Osteoblast (primary cell): Measurements from ENCODE around the gene EFCAB6. TPM values are rescaled to one million over a fixed set of nuclear protein-coding genes. Genes with fewer than 3 reads are reported as not detected.

Experiments
- DNase-seq: peaks from one replicate; pipeline ENCODE4 v3.0.0; 2011; ENCODE audit warnings: low spot score, mixed read lengths; ENCODE audit not compliant: insufficient read length; ENCODE audit errors: missing footprints
- H2AFZ ChIP-seq: 2 replicates; pipeline ENCODE4 v1.6.0; 2011; ENCODE audit warnings: mild to moderate bottlenecking, low read length
- H3K27ac ChIP-seq: 2 replicates; pipeline ENCODE4 v1.5.1; 2011; ENCODE audit warnings: mild to moderate bottlenecking, low read depth, low read length, moderate library complexity
- H3K27me3 ChIP-seq: 2 replicates; pipeline ENCODE4 v1.6.0; 2012; ENCODE audit warnings: mild to moderate bottlenecking, control low read depth, inconsistent platforms, low read length, moderate library complexity; ENCODE audit not compliant: insufficient read depth
- H3K36me3 ChIP-seq: 2 replicates; pipeline ENCODE4 v1.5.1; 2011; ENCODE audit warnings: mild to moderate bottlenecking, low read length, control low read depth, moderate library complexity; ENCODE audit not compliant: insufficient read depth
- H3K4me1 ChIP-seq: 2 replicates; pipeline ENCODE4 v1.5.1; 2011; ENCODE audit warnings: mild to moderate bottlenecking, low read length, control low read depth, moderate library complexity; ENCODE audit not compliant: insufficient read depth
- H3K4me2 ChIP-seq: 2 replicates; pipeline ENCODE4 v1.6.0; 2011; ENCODE audit warnings: mild to moderate bottlenecking, low read length; ENCODE audit not compliant: insufficient read depth
- H3K4me3 ChIP-seq: fragments of 200-600 bp; sonication (generic); 3 replicates; pipeline ENCODE4 v1.5.1; 2012; ENCODE audit warnings: mild to moderate bottlenecking, low read length, inconsistent platforms; ENCODE audit not compliant: insufficient read depth
- H3K79me2 ChIP-seq: 2 replicates; pipeline ENCODE4 v1.6.0; 2012; ENCODE audit warnings: mild to moderate bottlenecking, low read length, control low read depth, inconsistent platforms; ENCODE audit not compliant: insufficient read depth
- H3K9me3 ChIP-seq: 2 replicates; pipeline ENCODE4 v1.5.1; 2011; ENCODE audit warnings: low read depth, low read length, control low read depth
- H4K20me1 ChIP-seq: 2 replicates; pipeline ENCODE4 v1.6.0; 2012; ENCODE audit warnings: mild to moderate bottlenecking, low read length, control low read depth; ENCODE audit not compliant: insufficient read depth
- CTCF ChIP-seq: IDR thresholded peaks from 2 replicates; pipeline ENCODE4 v1.5.1; 2011; ENCODE audit warnings: mild to moderate bottlenecking, low read depth, low read length, moderate library complexity; ENCODE audit errors: extremely low read depth
- total RNA-seq: library from RNA; depleted of rRNA; stranded (reverse); fragments of >200 nt; gene quantifications from 2 replicates; pipeline ENCODE4 v1.2.3, GENCODE V29; 2012

EFCAB6 gene
- total RNA-seq, 1 donor: 1.8 TPM

DNA sequence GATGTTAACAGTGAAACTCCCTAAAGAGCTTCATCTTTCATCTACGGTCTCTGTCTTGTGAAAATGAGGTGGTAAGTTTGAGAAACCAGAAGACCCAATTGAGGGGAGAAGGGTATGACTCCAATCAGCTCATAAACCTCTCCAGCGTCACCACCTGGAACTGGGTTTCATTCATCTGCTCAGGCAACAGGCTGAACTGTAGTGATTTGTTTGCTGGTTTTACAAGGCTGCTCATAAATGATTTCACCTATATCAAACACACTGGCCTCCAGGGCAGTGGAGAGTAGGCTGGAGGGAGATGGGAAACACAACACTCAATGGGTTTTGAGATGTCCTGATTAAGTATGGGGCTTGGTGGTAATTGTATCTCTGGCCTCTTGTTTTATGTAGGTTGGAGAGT lies 79.0 kb downstream of the EFCAB6 start:
- DNase-seq: no peak
- Histone ChIP-seq H3K4me2 (no peak overlapping the region), H3K27me3 (no peaks in the 10 kb centered on the region), H3K79me2 (no peaks in the 10 kb centered on the region), H3K9me3 (no peaks in the 10 kb centered on the region), H3K4me3 (no peak overlapping the region), H2AFZ (no peak overlapping the region), H3K27ac (no peak overlapping the region), H4K20me1 (no peaks in the 10 kb centered on the region), H3K4me1 (no peaks in the 10 kb centered on the region), H3K36me3 (no peaks in the 10 kb centered on the region)
- TF ChIP-seq CTCF: no peak

GRCh38 chr22:43731988-43732387 lies 80.1 kb downstream of the EFCAB6 start:
- Histone ChIP-seq H3K79me2 (no peaks in the 10 kb centered on the region), H4K20me1 (no peaks in the 10 kb centered on the region), H3K9me3 (no peaks in the 10 kb centered on the region), H3K4me3 (no peak overlapping the region), H3K27me3 (no peaks in the 10 kb centered on the region), H3K4me1 (no peaks in the 10 kb centered on the region), H3K36me3 (no peaks in the 10 kb centered on the region), H3K27ac (no peak overlapping the region), H3K4me2 (no peak overlapping the region), H2AFZ (no peak overlapping the region)
- TF ChIP-seq CTCF: no peak
- no peak for DNase-seq

DNA sequence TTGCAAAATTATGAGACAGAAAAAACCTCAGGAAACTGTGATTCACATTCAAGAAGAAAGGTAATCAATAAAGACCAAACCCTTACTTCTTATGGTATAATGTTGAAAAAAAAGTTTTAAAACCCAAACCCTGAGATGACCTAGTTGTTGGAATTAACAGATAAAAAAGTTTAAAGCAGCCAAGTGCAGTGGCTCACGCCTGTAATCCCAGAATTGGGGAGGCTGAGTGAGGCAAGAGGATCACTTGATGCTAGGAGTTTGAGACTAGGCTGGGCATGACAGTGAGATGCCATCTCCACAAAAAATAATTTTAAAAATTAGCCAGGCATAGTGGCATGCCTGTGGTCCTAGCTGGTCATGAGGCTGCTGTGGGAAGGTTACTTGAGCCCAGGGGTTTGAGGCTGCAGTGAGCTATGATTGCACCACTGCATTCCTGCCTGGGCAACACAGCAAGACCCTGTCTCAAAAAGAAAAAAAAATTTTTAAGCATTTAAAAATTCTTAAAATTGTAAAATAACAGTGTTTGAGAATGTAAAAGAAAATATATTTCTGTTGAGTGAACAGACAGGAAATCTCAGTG lies 85.1 kb downstream of the EFCAB6 start:
- H3K9me3 ChIP-seq: no peaks in the 10 kb centered on the region
- H3K36me3 ChIP-seq: no peaks in the 10 kb centered on the region
- no peak overlapping the region for H3K4me2 ChIP-seq
- no peaks in the 10 kb centered on the region for H3K27me3 ChIP-seq
- no peaks in the 10 kb centered on the region for H4K20me1 ChIP-seq
- H3K79me2 ChIP-seq: no peaks in the 10 kb centered on the region
- no peak overlapping the region for H2AFZ ChIP-seq
- no peaks in the 10 kb centered on the region for H3K4me1 ChIP-seq
- no peak overlapping the region for H3K27ac ChIP-seq
- no peak for TF ChIP-seq CTCF
- no peak for DNase-seq
- H3K4me3 ChIP-seq: no peak overlapping the region

GRCh38 chr22:43726322-43726721 lies 85.8 kb downstream of the EFCAB6 start:
- H3K4me1 ChIP-seq: no peaks in the 10 kb centered on the region
- no peak overlapping the region for H3K27ac ChIP-seq
- H2AFZ ChIP-seq: no peak overlapping the region
- H3K79me2 ChIP-seq: no peaks in the 10 kb centered on the region
- H3K4me2 ChIP-seq: no peak overlapping the region
- H4K20me1 ChIP-seq: no peaks in the 10 kb centered on the region
- no peaks in the 10 kb centered on the region for H3K36me3 ChIP-seq
- no peaks in the 10 kb centered on the region for H3K27me3 ChIP-seq
- no peak for TF ChIP-seq CTCF
- no peaks in the 10 kb centered on the region for H3K9me3 ChIP-seq
- no peak for DNase-seq
- no peak overlapping the region for H3K4me3 ChIP-seq
